ENCODE results near the gene UPK3A.

UPK3A gene

DNA sequence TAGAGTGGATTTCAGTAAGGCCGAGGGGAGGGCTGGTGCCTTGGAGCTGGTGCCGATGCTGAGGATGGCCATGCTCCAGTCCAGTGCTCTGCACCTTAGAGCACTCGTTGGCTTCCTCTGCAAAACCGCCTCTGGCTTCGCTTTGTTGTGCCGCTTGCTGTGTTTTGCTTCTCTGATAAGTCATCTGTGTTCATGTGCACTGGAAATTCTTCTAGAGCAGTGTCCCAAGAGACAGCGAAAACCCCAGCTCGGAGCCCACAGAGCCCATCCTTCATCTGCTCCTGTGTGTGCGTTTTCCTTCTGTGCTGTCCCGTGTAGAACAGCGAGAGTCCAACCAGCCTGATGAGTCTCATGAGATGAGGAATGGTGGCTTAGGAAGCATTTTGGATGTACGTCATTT is 37.1 kb downstream of the UPK3A start:
- TF ChIP-seq, protein P1, sequence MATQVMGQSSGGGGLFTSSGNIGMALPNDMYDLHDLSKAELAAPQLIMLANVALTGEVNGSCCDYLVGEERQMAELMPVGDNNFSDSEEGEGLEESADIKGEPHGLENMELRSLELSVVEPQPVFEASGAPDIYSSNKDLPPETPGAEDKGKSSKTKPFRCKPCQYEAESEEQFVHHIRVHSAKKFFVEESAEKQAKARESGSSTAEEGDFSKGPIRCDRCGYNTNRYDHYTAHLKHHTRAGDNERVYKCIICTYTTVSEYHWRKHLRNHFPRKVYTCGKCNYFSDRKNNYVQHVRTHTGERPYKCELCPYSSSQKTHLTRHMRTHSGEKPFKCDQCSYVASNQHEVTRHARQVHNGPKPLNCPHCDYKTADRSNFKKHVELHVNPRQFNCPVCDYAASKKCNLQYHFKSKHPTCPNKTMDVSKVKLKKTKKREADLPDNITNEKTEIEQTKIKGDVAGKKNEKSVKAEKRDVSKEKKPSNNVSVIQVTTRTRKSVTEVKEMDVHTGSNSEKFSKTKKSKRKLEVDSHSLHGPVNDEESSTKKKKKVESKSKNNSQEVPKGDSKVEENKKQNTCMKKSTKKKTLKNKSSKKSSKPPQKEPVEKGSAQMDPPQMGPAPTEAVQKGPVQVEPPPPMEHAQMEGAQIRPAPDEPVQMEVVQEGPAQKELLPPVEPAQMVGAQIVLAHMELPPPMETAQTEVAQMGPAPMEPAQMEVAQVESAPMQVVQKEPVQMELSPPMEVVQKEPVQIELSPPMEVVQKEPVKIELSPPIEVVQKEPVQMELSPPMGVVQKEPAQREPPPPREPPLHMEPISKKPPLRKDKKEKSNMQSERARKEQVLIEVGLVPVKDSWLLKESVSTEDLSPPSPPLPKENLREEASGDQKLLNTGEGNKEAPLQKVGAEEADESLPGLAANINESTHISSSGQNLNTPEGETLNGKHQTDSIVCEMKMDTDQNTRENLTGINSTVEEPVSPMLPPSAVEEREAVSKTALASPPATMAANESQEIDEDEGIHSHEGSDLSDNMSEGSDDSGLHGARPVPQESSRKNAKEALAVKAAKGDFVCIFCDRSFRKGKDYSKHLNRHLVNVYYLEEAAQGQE (IDR thresholded peaks at IDR 0.05; ENCODE audit: insufficient read depth in 1 of 2, low read depth in 2 of 2, low read length in 2 of 2), result no peak
- TF ChIP-seq TAF1 (IDR thresholded peaks at IDR 0.05; ENCODE audit: borderline replicate concordance, insufficient read depth, low read length), result no peak
- TF ChIP-seq SIN3A (IDR thresholded peaks at IDR 0.05; ENCODE audit: borderline replicate concordance, insufficient read depth, low read length), result no peak
- no peak for TF ChIP-seq POLR2AphosphoS5 (IDR thresholded peaks at IDR 0.05; ENCODE audit: low read depth, low read length)
- TF ChIP-seq FOXP2 (optimal IDR thresholded peaks at IDR 0.05; ENCODE audit: borderline replicate concordance, extremely low read depth, extremely low read length, insufficient read depth), result no peak

GRCh38 chr22:45322873-45323525 is 38.2 kb downstream of the UPK3A start:
- TF ChIP-seq SIN3A (IDR thresholded peaks at IDR 0.05; ENCODE audit: borderline replicate concordance, insufficient read depth, low read length), result no peak
- TF ChIP-seq POLR2AphosphoS5 (IDR thresholded peaks at IDR 0.05; ENCODE audit: low read depth, low read length), result no peak
- no peak for TF ChIP-seq FOXP2 (optimal IDR thresholded peaks at IDR 0.05; ENCODE audit: borderline replicate concordance, extremely low read depth, extremely low read length, insufficient read depth)
- TF ChIP-seq, protein P1 (IDR thresholded peaks at IDR 0.05; ENCODE audit: insufficient read depth in 1 of 2, low read depth in 2 of 2, low read length in 2 of 2), result no peak
- TF ChIP-seq TAF1 (IDR thresholded peaks at IDR 0.05; ENCODE audit: borderline replicate concordance, insufficient read depth, low read length), result no peak

DNA sequence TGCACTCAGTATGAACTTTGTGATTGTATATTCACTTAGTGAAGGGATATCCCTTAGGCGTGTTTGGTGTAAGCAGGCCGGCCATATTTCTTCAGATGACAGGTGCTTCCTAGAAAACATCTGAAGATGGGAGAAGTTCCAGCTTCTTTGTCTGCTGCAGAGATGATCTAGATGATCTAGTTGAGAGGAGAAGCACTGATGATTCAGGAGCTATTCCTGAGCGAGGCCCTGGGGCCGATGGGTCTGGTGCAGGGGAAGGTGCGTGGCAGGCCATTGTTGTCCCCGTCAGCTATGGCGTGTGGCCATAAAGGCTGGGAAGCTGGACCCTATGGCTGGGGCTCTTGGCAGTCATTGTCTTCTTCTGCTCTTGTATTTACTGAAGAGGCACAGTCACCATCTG is 38.9 kb downstream of the UPK3A start:
- TF ChIP-seq, protein P1 (IDR thresholded peaks at IDR 0.05; ENCODE audit: insufficient read depth in 1 of 2, low read depth in 2 of 2, low read length in 2 of 2), result no peak
- TF ChIP-seq SIN3A (IDR thresholded peaks at IDR 0.05; ENCODE audit: borderline replicate concordance, insufficient read depth, low read length), result no peak
- TF ChIP-seq FOXP2 (optimal IDR thresholded peaks at IDR 0.05; ENCODE audit: borderline replicate concordance, extremely low read depth, extremely low read length, insufficient read depth), result no peak
- TF ChIP-seq TAF1 (IDR thresholded peaks at IDR 0.05; ENCODE audit: borderline replicate concordance, insufficient read depth, low read length), result no peak
- no peak for TF ChIP-seq POLR2AphosphoS5 (IDR thresholded peaks at IDR 0.05; ENCODE audit: low read depth, low read length)

DNA sequence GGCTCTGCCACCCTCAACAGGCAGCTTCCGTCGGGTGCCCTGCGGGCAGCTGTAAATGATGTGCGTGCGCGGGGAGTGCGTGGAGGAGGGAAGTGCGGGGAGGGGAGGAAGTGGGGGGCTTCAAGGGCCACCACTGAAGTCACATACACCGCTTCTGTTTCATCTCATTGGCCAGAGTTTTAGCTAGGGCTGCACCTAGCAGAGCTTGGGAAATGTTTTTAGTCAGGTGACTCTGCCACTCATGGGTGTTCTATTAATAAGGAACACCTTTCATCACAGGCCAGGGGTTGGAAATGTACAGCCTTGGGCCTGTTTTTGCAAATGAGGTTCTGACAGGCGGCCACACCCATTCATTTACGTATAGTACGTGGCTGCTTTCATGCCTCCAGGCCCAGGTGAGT is 39.6 kb downstream of the UPK3A start:
- TF ChIP-seq, protein P1 (IDR thresholded peaks at IDR 0.05; ENCODE audit: insufficient read depth in 1 of 2, low read depth in 2 of 2, low read length in 2 of 2), result no peak
- no peak for TF ChIP-seq FOXP2 (optimal IDR thresholded peaks at IDR 0.05; ENCODE audit: borderline replicate concordance, extremely low read depth, extremely low read length, insufficient read depth)
- TF ChIP-seq TAF1 (IDR thresholded peaks at IDR 0.05; ENCODE audit: borderline replicate concordance, insufficient read depth, low read length), result no peak
- TF ChIP-seq SIN3A (IDR thresholded peaks at IDR 0.05; ENCODE audit: borderline replicate concordance, insufficient read depth, low read length), result no peak
- no peak for TF ChIP-seq POLR2AphosphoS5 (IDR thresholded peaks at IDR 0.05; ENCODE audit: low read depth, low read length)

All from PFSK-1 (cell line).